T-helper 1 cell treated with Interleukin-12 subunit alpha and Interleukin-12 subunit beta and Interleukin-4 antibody, amounts not matched to agents 30 μg/mL and 1 μg/mL, for 36 hours (primary cell): ENCODE data around the gene THOC6.

ENCODE experiments used
- H3K27ac Mint-ChIP-seq: one replicate; pipeline ENCODE4 v1.8.0; 2021; ENCODE audit warnings: mild to moderate bottlenecking, mixed read lengths
- H3K27me3 Mint-ChIP-seq: one replicate; pipeline ENCODE4 v1.8.0; 2021; ENCODE audit warnings: low read depth, mixed read lengths
- H3K36me3 Mint-ChIP-seq: one replicate; pipeline ENCODE4 v1.8.0; 2021; ENCODE audit warnings: low read depth, mixed read lengths
- H3K4me1 Mint-ChIP-seq: one replicate; pipeline ENCODE4 v1.8.0; 2021; ENCODE audit warnings: low read depth, mixed read lengths
- H3K4me3 Mint-ChIP-seq: one replicate; pipeline ENCODE4 v1.8.0; 2021; ENCODE audit warnings: mild to moderate bottlenecking, moderate library complexity, mixed read lengths
- H3K9me3 Mint-ChIP-seq: one replicate; pipeline ENCODE4 v1.8.0; 2021; ENCODE audit warnings: mixed read lengths

THOC6 gene

GRCh38 chr16:3027983-3028715 is 4.3 kb downstream of the THOC6 start:
- Mint-ChIP-seq H3K4me3 (no peak overlapping the region), H3K27ac (no peak overlapping the region), H3K4me1 (peaks cover 25% of the 10 kb centered on the region), H3K36me3 (peaks cover 4% of the 10 kb centered on the region), H3K9me3 (no peaks in the 10 kb centered on the region), H3K27me3 (peaks cover 17% of the 10 kb centered on the region)

GRCh38 chr16:3028716-3029319 is 5.0 kb downstream of the THOC6 start:
- Mint-ChIP-seq H3K36me3 (peaks cover 4% of the 10 kb centered on the region), H3K4me1 (peaks cover 27% of the 10 kb centered on the region), H3K9me3 (no peaks in the 10 kb centered on the region), H3K27me3 (peaks cover 23% of the 10 kb centered on the region), H3K27ac (no peak overlapping the region), H3K4me3 (peak overlapping the region; percentile 82)

- peak overlapping the region; percentile 89 for H3K27ac Mint-ChIP-seq
- H3K9me3 Mint-ChIP-seq: no peaks in the 10 kb centered on the region
- H3K36me3 Mint-ChIP-seq: peaks cover 2% of the 10 kb centered on the region
- peaks cover 30% of the 10 kb centered on the region for H3K27me3 Mint-ChIP-seq
- peak overlapping the region; percentile 82 for H3K4me3 Mint-ChIP-seq
- H3K4me1 Mint-ChIP-seq: peaks cover 26% of the 10 kb centered on the region
Measured at GRCh38 chr16:3029491-3030221, 5.8 kb downstream of the THOC6 start.

GRCh38 chr16:3030222-3031212 is 6.7 kb downstream of the THOC6 start:
- H3K4me3 Mint-ChIP-seq: peak overlapping the region; percentile 82
- peak overlapping the region; percentile 89 for H3K27ac Mint-ChIP-seq
- H3K36me3 Mint-ChIP-seq: peaks cover 2% of the 10 kb centered on the region
- no peaks in the 10 kb centered on the region for H3K9me3 Mint-ChIP-seq
- H3K4me1 Mint-ChIP-seq: peaks cover 26% of the 10 kb centered on the region
- peaks cover 39% of the 10 kb centered on the region for H3K27me3 Mint-ChIP-seq

GRCh38 chr16:3032624-3033023 is 8.8 kb downstream of the THOC6 start:
- H3K36me3 Mint-ChIP-seq: no peaks in the 10 kb centered on the region
- H3K4me3 Mint-ChIP-seq: no peak overlapping the region
- peak overlapping the region; percentile 28 for H3K27ac Mint-ChIP-seq
- peaks cover 53% of the 10 kb centered on the region for H3K27me3 Mint-ChIP-seq
- H3K9me3 Mint-ChIP-seq: no peaks in the 10 kb centered on the region
- H3K4me1 Mint-ChIP-seq: peaks cover 29% of the 10 kb centered on the region

- Mint-ChIP-seq H3K27ac (no peak overlapping the region), H3K27me3 (peaks cover 78% of the 10 kb centered on the region), H3K4me3 (no peak overlapping the region), H3K4me1 (peaks cover 15% of the 10 kb centered on the region), H3K9me3 (no peaks in the 10 kb centered on the region), H3K36me3 (peaks cover 2% of the 10 kb centered on the region)
Measured at GRCh38 chr16:3035289-3035971, 11.6 kb downstream of the THOC6 start.

GRCh38 chr16:3035972-3036725 is 12.3 kb downstream of the THOC6 start:
- H3K27me3 Mint-ChIP-seq: peaks cover 85% of the 10 kb centered on the region
- H3K4me3 Mint-ChIP-seq: no peak overlapping the region
- H3K4me1 Mint-ChIP-seq: peaks cover 15% of the 10 kb centered on the region
- peaks cover 2% of the 10 kb centered on the region for H3K36me3 Mint-ChIP-seq
- H3K9me3 Mint-ChIP-seq: no peaks in the 10 kb centered on the region
- H3K27ac Mint-ChIP-seq: no peak overlapping the region

- H3K9me3 Mint-ChIP-seq: no peaks in the 10 kb centered on the region
- peaks cover 85% of the 10 kb centered on the region for H3K27me3 Mint-ChIP-seq
- no peak within 1 kb of the TSS for H3K4me3 Mint-ChIP-seq
- H3K36me3 Mint-ChIP-seq: peaks cover 2% of the 10 kb centered on the region
- H3K4me1 Mint-ChIP-seq: peaks cover 15% of the 10 kb centered on the region
- H3K27ac Mint-ChIP-seq: no peak within 1 kb of the TSS
Measured at GRCh38 chr16:3036726-3037315, 13.0 kb downstream of the THOC6 start, which contains the start of gene BICDL2. Gene BICDL2 (minus strand): TSS chr16:3036944. CDS start chr16:3035496, 1,448 bp downstream.

- Mint-ChIP-seq H3K27ac (no peak overlapping the region), H3K4me3 (no peak overlapping the region), H3K27me3 (peaks cover 70% of the 10 kb centered on the region), H3K9me3 (no peaks in the 10 kb centered on the region), H3K36me3 (peaks cover 2% of the 10 kb centered on the region), H3K4me1 (peaks cover 9% of the 10 kb centered on the region)
Measured at GRCh38 chr16:3038256-3038655, 14.4 kb downstream of the THOC6 start.

- no peak overlapping the region for H3K4me3 Mint-ChIP-seq
- H3K4me1 Mint-ChIP-seq: peaks cover 8% of the 10 kb centered on the region
- no peaks in the 10 kb centered on the region for H3K9me3 Mint-ChIP-seq
- H3K27ac Mint-ChIP-seq: no peak overlapping the region
- H3K36me3 Mint-ChIP-seq: peaks cover 2% of the 10 kb centered on the region
- peaks cover 66% of the 10 kb centered on the region for H3K27me3 Mint-ChIP-seq
Measured at GRCh38 chr16:3038896-3039295, 15.1 kb downstream of the THOC6 start.

GRCh38 chr16:3042376-3042775 is 18.5 kb downstream of the THOC6 start:
- Mint-ChIP-seq H3K9me3 (no peaks in the 10 kb centered on the region), H3K36me3 (peaks cover 9% of the 10 kb centered on the region), H3K4me3 (no peak overlapping the region), H3K27me3 (peaks cover 56% of the 10 kb centered on the region), H3K4me1 (peaks cover 12% of the 10 kb centered on the region), H3K27ac (no peak overlapping the region)

- peak overlapping the region; percentile 83 for H3K4me3 Mint-ChIP-seq
- no peaks in the 10 kb centered on the region for H3K9me3 Mint-ChIP-seq
- H3K27ac Mint-ChIP-seq: peak overlapping the region; percentile 86
- peaks cover 13% of the 10 kb centered on the region for H3K36me3 Mint-ChIP-seq
- H3K27me3 Mint-ChIP-seq: peaks cover 40% of the 10 kb centered on the region
- H3K4me1 Mint-ChIP-seq: peaks cover 26% of the 10 kb centered on the region
Measured at GRCh38 chr16:3044708-3045107, 20.9 kb downstream of the THOC6 start.
